Mesenchymal stem cell (in vitro differentiated cells and primary cell): ENCODE measurements around the gene BCL3.

Experiments used
- DNase-seq: peaks from one replicate; pipeline ENCODE4 v3.0.0-alpha.2; 2013
- H2AFZ ChIP-seq: one replicate; pipeline ENCODE4 v1.6.1; 2013; ENCODE audit warnings: low read depth, mild to moderate bottlenecking, control low read depth, inconsistent platforms, low read length, moderate library complexity
- H2AK5ac ChIP-seq: 2 replicates; pipeline ENCODE4 v1.6.1; 2013; ENCODE audit warnings: low read length, moderate library complexity, mild to moderate bottlenecking, inconsistent platforms; ENCODE audit not compliant: severe bottlenecking
- H2BK120ac ChIP-seq: one replicate; pipeline ENCODE4 v1.6.1; 2013; ENCODE audit warnings: low read depth, mild to moderate bottlenecking, inconsistent platforms, low read length, moderate library complexity
- H2BK12ac ChIP-seq, 2 experiments: one replicate each; pipeline ENCODE4 v1.6.1; 2013; ENCODE audit warnings: inconsistent platforms in 2 of 2, low read length in 2 of 2, mild to moderate bottlenecking in 2 of 2, moderate library complexity in 2 of 2, control low read depth in 1 of 2
- H2BK15ac ChIP-seq: one replicate; pipeline ENCODE4 v1.6.1; 2013; ENCODE audit warnings: mild to moderate bottlenecking, low read depth, inconsistent platforms; ENCODE audit not compliant: poor library complexity, severe bottlenecking
- H2BK5ac ChIP-seq: 2 replicates; pipeline ENCODE4 v1.6.1; 2013; ENCODE audit warnings: low read depth, mild to moderate bottlenecking, low read length, control low read depth, inconsistent platforms; ENCODE audit not compliant: poor library complexity, severe bottlenecking
- H3K14ac ChIP-seq, 2 experiments: one replicate each; pipeline ENCODE4 v1.6.1; 2013; ENCODE audit warnings: inconsistent platforms in 2 of 2, low read length in 2 of 2, control low read depth in 1 of 2, mild to moderate bottlenecking in 1 of 2, moderate library complexity in 1 of 2
- H3K18ac ChIP-seq, 2 experiments: one replicate each; pipeline ENCODE4 v1.6.1; 2013; ENCODE audit warnings: inconsistent platforms in 2 of 2, low read length in 2 of 2, control low read depth in 1 of 2, low read depth in 1 of 2, mild to moderate bottlenecking in 1 of 2
- H3K23ac ChIP-seq, 2 experiments: one replicate each; pipeline ENCODE4 v1.6.1; 2013; ENCODE audit warnings: inconsistent platforms in 2 of 2, low read length in 2 of 2, mild to moderate bottlenecking in 2 of 2, moderate library complexity in 2 of 2, control low read depth in 1 of 2
- H3K27ac ChIP-seq: 2 replicates; pipeline ENCODE4 v1.5.1; 2013; ENCODE audit warnings: mild to moderate bottlenecking, moderate library complexity, low read length, control low read depth, inconsistent platforms; ENCODE audit not compliant: poor library complexity, severe bottlenecking
- H3K27me3 ChIP-seq, 2 experiments: 2 replicates each; pipeline versions ENCODE4 v1.6.1 to v1.7.0; 2013; ENCODE audit warnings: low read length in 2 of 2, mild to moderate bottlenecking in 2 of 2, moderate library complexity in 2 of 2, control low read depth in 1 of 2, inconsistent platforms in 1 of 2; ENCODE audit not compliant: control insufficient read depth in 1 of 2, insufficient read depth in 1 of 2
- H3K36me3 ChIP-seq, 2 experiments: 2 replicates each; pipeline versions ENCODE4 v1.6.1 to v1.7.0; 2013; ENCODE audit warnings: low read length in 2 of 2, control low read depth in 1 of 2, inconsistent platforms in 1 of 2, low read depth in 1 of 2, mild to moderate bottlenecking in 1 of 2; ENCODE audit not compliant: insufficient read depth in 2 of 2, control insufficient read depth in 1 of 2
- H3K4ac ChIP-seq, 2 experiments: one replicate each; pipeline ENCODE4 v1.6.1; 2013; ENCODE audit warnings: inconsistent platforms in 2 of 2, low read length in 2 of 2, mild to moderate bottlenecking in 2 of 2, moderate library complexity in 2 of 2, control low read depth in 1 of 2, low read depth in 1 of 2
- H3K4me1 ChIP-seq: 2 replicates; pipeline ENCODE4 v1.6.1; 2013; ENCODE audit warnings: low read depth, low read length, control low read depth; ENCODE audit not compliant: control insufficient read depth, insufficient read depth
- H3K4me2 ChIP-seq: 2 replicates; pipeline ENCODE4 v1.6.1; 2013; ENCODE audit warnings: low read length, mild to moderate bottlenecking, inconsistent platforms; ENCODE audit not compliant: poor library complexity, severe bottlenecking
- H3K4me3 ChIP-seq, 2 experiments: 2 replicates each; pipeline versions ENCODE4 v1.5.1 to v1.7.0; 2013; ENCODE audit warnings: low read length in 2 of 2, mild to moderate bottlenecking in 2 of 2, control low read depth in 1 of 2, low read depth in 1 of 2; ENCODE audit not compliant: insufficient read depth in 1 of 2
- H3K79me1 ChIP-seq: replicated peaks from 2 replicates; pipeline ENCODE4 v1.6.1; 2013; ENCODE audit warnings: mild to moderate bottlenecking, control low read depth, low read length, inconsistent platforms; ENCODE audit not compliant: poor library complexity, severe bottlenecking
- H3K9ac ChIP-seq: 2 replicates; pipeline ENCODE4 v1.7.0; 2013; ENCODE audit warnings: mild to moderate bottlenecking, low read length, moderate library complexity
- H3K9me3 ChIP-seq: 2 replicates; pipeline ENCODE4 v1.7.0; 2013; ENCODE audit warnings: mild to moderate bottlenecking, low read length; ENCODE audit not compliant: control insufficient read depth
- H4K8ac ChIP-seq: one replicate; pipeline ENCODE4 v1.6.1; 2013; ENCODE audit warnings: inconsistent platforms, mild to moderate bottlenecking, low read length, moderate library complexity
- H4K91ac ChIP-seq: one replicate; pipeline ENCODE4 v1.6.1; 2013; ENCODE audit warnings: mild to moderate bottlenecking, low read length, inconsistent platforms
- WGBS: methylation state at CpG from one replicate; pipeline ENCODE4 v1.1.7; 2013; ENCODE audit warnings: mixed read lengths; 5-methylcytosine and 5-hydroxymethylcytosine counted together

The BCL3 gene

DNA sequence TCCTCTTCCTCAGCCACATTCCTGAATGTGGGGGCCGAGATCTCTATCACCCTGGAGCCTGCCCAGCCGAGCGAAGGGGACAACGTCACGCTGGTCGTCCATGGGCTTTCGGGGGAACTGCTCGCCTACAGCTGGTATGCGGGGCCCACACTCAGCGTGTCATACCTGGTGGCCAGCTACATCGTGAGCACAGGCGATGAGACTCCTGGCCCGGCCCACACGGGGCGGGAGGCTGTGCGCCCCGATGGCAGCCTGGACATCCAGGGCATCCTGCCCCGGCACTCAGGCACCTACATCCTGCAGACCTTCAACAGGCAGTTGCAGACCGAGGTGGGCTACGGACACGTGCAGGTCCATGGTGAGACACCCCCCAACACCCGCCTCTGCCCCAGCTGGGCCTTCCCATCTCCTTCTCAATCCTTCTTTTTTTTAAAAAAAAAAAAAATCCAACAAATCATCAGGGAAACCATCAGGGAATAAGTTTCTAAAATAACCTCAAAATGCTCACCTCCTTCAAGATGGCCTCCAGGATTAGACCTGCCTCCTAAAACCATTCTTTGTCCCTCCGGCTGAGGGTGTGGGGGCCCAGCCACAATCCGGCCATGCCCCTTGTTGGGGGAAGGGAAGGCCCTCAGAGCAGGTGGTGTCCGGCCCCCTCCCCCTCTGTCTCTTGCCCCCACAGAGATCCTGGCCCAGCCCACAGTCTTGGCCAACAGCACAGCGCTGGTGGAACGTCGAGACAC is 45.0 kb upstream of the BCL3 start:
- H3K9ac ChIP-seq, result no peak overlapping the region
- H4K91ac ChIP-seq, result no peak overlapping the region
- H4K8ac ChIP-seq, result peak overlapping the region; percentile 0
- no peaks in the 10 kb centered on the region for H3K36me3 ChIP-seq
- no peak overlapping the region for H2BK12ac ChIP-seq
- no peak overlapping the region for H3K4me2 ChIP-seq
- no peaks in the 10 kb centered on the region for H3K9me3 ChIP-seq
- H3K27ac ChIP-seq, result no peak overlapping the region
- H2AK5ac ChIP-seq, result no peak overlapping the region
- H3K4me1 ChIP-seq, result no peaks in the 10 kb centered on the region
- no peak overlapping the region for H3K18ac ChIP-seq
- H3K79me1 ChIP-seq, result no peaks in the 10 kb centered on the region
- peaks cover 6 to 29% of the 10 kb centered on the region in 2 experiments for H3K27me3 ChIP-seq
- DNase-seq, result no peak
- H2BK5ac ChIP-seq, result no peak overlapping the region
- H2AFZ ChIP-seq, result no peak overlapping the region
- no peak overlapping the region for H3K14ac ChIP-seq
- no peak overlapping the region for H3K4me3 ChIP-seq
- no peak overlapping the region for H3K23ac ChIP-seq
- no peak overlapping the region for H2BK120ac ChIP-seq
- H2BK15ac ChIP-seq, result no peak overlapping the region
- 95% methylated on average over 28 of the region's 28 CpGs for WGBS
- H3K4ac ChIP-seq, result no peak overlapping the region

DNA sequence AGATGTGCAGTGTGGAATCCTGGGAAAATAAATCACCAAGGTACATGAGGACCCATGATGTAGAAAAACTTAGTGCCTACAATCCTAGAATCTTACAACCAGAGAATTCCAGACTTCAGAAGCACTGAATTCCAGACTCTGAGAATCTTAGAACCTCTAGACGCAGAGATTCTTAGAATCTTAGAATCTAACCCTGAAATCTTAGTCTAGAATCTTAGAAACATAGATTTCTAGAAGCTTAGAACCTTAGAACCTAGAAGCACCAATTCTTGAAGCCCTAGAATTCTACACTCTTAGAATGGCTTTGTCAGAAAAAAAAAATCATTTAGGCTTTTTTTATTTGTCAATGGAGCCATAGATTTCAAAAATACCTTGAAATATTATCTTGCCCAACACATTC is 43.5 kb upstream of the BCL3 start:
- Histone ChIP-seq H4K8ac (no peak overlapping the region), H3K4me2 (no peak overlapping the region), H3K18ac (no peak overlapping the region), H3K27me3 (peaks cover 4 to 22% of the 10 kb centered on the region in 2 experiments), H2BK120ac (no peak overlapping the region), H3K79me1 (no peaks in the 10 kb centered on the region), H4K91ac (no peak overlapping the region), H3K27ac (no peak overlapping the region), H3K4me1 (no peaks in the 10 kb centered on the region), H3K9ac (no peak overlapping the region), H3K23ac (no peak overlapping the region), H3K4ac (no peak overlapping the region), H3K14ac (no peak overlapping the region), H3K9me3 (no peaks in the 10 kb centered on the region), H2BK15ac (no peak overlapping the region), H3K4me3 (no peak overlapping the region), H2BK5ac (no peak overlapping the region), H2AFZ (no peak overlapping the region), H3K36me3 (no peaks in the 10 kb centered on the region), H2AK5ac (no peak overlapping the region), H2BK12ac (no peak overlapping the region)
- no CpG with 5 or more reads among the region's 1 CpG for whole genome bisulfite sequencing
- DNase-seq, result no peak

DNA sequence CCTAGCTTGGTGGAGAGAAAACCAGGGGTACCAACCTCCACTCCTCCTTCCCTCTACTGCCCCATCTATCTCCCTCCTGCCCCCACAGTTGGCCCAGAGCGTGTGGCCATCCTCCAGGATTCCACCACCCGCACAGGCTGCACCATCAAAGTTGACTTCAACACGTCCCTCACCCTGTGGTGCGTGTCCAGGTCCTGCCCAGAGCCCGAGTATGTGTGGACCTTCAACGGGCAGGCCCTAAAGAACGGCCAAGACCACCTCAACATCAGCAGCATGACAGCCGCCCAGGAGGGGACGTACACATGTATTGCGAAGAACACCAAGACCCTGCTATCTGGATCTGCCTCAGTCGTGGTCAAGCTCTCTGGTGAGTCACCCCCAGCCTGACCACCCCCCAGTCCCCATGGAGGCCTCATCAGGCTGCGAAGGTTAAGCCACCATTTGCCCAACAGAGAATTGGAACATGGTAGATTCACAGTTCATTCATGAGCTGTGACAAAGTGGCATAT is 43.0 kb upstream of the BCL3 start:
- Histone ChIP-seq H3K4me2 (no peak overlapping the region), H2AFZ (no peak overlapping the region), H3K4me1 (no peaks in the 10 kb centered on the region), H3K36me3 (no peaks in the 10 kb centered on the region), H3K4ac (no peak overlapping the region), H2BK5ac (no peak overlapping the region), H3K79me1 (no peaks in the 10 kb centered on the region), H2BK15ac (no peak overlapping the region), H4K8ac (no peak overlapping the region), H3K14ac (no peak overlapping the region), H3K23ac (no peak overlapping the region), H3K4me3 (no peak overlapping the region), H3K27ac (no peak overlapping the region), H3K18ac (no peak overlapping the region), H2BK120ac (no peak overlapping the region), H3K9me3 (no peaks in the 10 kb centered on the region), H3K9ac (no peak overlapping the region), H4K91ac (no peak overlapping the region), H2AK5ac (no peak overlapping the region), H2BK12ac (no peak overlapping the region), H3K27me3 (peaks cover 4 to 24% of the 10 kb centered on the region in 2 experiments)
- WGBS, result 88% methylated on average over 12 of the region's 12 CpGs
- DNase-seq, result no peak

DNA sequence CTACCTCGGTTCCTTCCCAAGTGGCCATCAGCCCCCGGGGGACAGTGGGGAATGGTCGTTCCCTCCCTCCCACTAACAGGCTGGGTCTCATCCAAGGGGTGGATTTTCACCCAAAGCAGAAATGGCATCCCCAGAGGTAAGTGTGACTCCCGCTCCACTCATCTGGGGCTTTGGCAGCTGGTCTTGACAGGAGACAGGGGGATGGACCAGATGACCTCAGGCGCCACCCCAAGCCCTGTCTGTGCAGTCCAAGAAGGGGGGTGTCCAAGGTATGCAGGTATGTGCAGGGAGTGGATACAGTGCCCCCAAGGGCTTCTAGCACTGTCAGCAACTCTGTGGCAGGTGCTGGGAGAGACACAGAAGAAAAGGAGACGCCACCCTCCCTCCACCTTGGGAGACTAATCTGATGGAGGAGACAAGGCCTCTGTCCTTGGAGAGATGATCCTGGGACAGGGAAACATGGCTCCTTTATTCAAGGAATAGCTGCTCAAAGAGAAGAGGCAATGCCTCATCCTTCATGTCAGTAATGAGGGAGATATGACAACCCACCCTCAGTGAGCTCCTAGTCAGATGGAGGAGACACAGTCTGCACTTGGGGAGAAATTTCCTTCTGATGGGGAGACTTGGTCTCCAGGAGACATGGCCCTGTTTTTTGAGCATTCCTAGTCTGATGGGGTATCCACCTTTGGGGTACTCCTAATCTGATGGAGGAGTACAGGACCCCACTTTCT is 41.8 kb upstream of the BCL3 start:
- Histone ChIP-seq H2BK120ac (no peak overlapping the region), H2BK15ac (no peak overlapping the region), H2BK5ac (no peak overlapping the region), H3K9ac (no peak overlapping the region), H2BK12ac (no peak overlapping the region), H4K91ac (no peak overlapping the region), H4K8ac (no peak overlapping the region), H3K27me3 (peaks cover 4 to 33% of the 10 kb centered on the region in 2 experiments), H3K14ac (no peak overlapping the region), H2AFZ (no peak overlapping the region), H3K27ac (no peak overlapping the region), H3K36me3 (no peaks in the 10 kb centered on the region), H3K9me3 (no peaks in the 10 kb centered on the region), H3K18ac (no peak overlapping the region), H3K4ac (no peak overlapping the region), H2AK5ac (no peak overlapping the region), H3K4me1 (no peaks in the 10 kb centered on the region), H3K79me1 (no peaks in the 10 kb centered on the region), H3K4me2 (no peak overlapping the region), H3K23ac (no peak overlapping the region), H3K4me3 (no peak overlapping the region)
- WGBS, result 85% methylated on average over 6 of the region's 6 CpGs
- DNase-seq, result no peak
